Activated naive CD8-positive, alpha-beta T cell treated with anti-CD3 and anti-CD28 coated beads, Interleukin-2, amount 50 U/mL, for 16 hours (primary cell): Measurements from ENCODE around the gene GALNT11.
A peak's percentile ranks its signal among the peaks of the same experiment; 100 is the strongest.
"Not testable (repeated sequence)": the region's sequence is repeated elsewhere in the genome, so short reads cannot be mapped to it uniquely, and the experiment has no call there.

Experiments used
- DNase-seq: peaks from one replicate; pipeline ENCODE4 v3.0.0-alpha.2; 2020; ENCODE audit warnings: low read depth, low spot score

GALNT11 gene

GRCh38 chr7:152025077-152025936, at the start of gene GALNT11:
GALNT11 (plus strand) TSS chr7:152025674; CDS start chr7:152094228, 68,554 bp downstream.
- peak; percentile 67 for DNase-seq

- DNase-seq: no peak
These were observed 46.9 kb upstream of the GALNT11 start for GRCh38 chr7:151978616-151979015.

- DNase-seq: no peak
These were observed 44.3 kb upstream of the GALNT11 start for GRCh38 chr7:151981223-151981622.

- DNase-seq: no peak
These were observed 42.7 kb upstream of the GALNT11 start for GRCh38 chr7:151982806-151983205.

DNA sequence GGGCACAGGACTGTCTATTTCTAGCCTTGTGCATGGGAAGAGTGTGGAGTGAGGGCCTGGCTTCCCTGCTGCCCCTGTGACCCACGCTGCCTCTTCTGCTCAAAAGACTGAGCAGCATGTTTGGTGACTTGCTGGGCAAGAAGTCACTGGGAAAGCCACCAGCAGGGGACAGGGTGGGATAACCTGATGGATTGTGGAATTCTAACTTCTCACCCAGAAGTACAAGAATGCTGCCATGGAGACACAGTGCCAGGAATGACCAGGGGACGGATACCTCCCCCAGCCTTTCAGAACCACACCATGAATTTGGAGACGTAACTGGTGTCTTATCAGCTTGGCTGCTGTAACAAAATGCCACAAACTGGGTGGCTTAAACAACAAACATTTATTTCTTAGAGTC, 40.9 kb upstream of the GALNT11 start:
- DNase-seq: no peak

DNA sequence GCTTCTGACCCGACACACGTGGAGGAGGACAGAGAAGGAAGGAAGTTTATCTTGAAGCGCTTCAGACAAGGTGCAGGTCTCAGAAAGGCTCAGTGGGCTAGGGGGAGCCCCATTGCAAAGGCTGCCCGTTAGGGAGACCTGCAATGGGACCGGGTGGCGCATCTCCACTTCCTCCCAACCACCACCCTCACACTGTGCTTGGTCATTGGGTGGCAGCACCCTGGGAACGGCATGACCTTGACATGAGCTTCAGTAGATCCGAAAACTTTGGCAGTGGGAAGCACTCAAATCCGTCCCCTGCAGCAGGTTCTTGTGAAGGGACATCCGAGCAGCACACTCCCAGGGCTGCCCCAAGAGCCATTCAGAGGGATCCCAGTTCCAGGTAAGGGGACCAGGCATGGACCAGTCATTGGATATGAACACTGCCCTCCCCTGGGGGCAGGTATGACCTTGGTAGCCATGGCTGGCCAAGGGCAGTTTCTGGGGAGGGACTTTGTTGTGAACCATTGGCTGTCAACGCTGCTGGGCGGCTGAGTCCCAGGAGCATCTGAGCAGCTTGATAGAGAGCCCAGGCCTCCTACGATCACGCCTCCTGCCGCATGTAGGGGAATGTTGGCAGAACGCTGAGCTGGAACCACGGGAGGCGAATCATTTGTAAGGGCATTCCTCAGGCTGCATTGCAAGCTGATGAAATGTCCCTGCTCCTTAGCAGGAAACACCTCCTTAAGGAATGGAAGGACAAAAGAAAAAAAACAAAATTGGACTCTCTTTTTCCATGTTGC, 37.5 kb upstream of the GALNT11 start:
- DNase-seq: no peak

DNA sequence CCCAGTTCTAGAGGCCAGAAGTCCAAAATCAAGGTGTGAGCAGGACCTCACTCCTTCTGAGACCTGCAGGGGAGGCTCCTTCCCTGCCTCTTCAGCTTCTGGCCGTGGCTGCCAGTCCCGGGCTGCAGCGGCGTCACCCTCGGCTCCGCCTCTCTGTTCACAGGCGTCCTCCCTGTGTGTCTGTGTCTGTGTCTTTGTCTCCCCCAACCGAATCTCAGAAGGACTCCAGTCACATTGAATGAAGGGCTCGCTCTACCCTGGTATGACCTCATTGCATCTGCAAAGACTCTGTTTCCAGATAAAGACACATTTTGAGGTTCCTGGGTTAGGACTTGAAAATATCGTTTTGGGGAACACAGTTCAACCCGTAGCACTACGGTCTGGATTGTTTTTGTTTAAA, 33.1 kb upstream of the GALNT11 start:
- DNase-seq: no peak

- DNase-seq: no peak
These were observed 31.3 kb upstream of the GALNT11 start for GRCh38 chr7:151993977-151994676.

DNA sequence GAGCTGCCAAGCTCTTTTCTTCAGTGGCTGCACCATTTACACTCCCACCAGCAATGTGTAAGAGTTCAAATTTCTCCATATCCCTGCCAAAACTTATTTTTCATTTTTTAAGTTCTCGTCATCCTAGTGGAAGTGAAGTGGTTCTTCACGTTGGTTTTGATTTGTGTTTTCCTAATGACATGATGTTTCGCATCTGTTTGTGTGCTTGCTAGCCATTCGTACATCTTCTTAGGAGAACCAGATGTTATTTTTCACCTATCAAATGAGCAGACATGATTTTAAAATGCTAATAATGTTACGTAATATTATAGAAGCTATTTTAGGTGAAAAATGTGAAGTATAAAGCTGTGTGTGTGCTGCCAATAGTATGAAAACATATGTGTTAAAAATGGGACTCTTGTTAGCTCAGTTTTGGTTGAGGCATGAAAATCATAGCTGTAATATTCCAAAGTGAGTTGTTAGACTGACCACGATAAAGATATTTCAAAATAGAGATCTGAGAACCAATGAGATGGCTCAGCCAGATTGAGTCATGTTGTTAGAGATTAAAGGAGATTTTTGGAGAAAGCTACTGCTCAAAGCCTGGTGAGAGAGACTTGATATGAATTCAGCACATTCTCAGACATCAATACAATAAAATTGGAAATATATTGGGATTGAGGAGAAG, 25.9 kb upstream of the GALNT11 start:
- no peak for DNase-seq

DNA sequence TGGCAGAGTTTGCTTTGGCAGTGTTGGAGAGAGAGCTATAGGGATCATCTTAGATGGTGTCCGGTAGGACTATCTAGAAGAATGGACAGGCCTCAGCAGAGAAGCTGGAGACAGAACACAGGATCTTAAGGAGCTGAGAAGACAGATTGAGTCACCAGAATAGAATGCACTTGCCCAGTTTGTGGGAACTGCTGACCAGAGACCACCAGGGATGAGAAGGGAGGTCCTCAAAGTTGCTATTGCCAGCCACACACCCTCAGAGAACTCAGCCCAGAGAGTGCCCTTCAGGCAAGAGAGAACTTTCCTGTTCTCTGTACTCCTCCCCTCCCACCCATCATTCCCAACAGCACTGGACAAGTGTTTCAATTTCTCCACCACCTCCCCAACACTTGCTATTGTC, 25.3 kb upstream of the GALNT11 start:
- no peak for DNase-seq

DNA sequence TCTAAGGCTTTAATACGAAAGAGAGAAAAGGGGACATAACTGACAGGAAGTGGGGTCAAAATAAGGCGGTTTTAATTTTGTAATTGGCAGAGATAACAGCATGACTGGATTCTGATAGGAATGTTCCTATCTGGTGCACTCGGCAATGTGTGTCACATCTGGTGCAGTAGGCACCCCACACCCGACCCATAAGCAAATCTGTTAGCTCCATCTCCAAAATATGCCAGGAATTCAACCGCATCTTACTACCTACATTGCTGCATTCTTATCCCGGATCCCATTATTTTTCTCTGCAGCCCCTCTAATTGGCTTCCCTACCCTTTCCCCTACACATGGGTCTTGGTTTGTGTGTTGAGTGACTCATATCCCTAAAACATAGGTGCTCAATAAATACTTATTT, 19.1 kb upstream of the GALNT11 start:
- no peak for DNase-seq

- no peak for DNase-seq
These were observed 13.6 kb upstream of the GALNT11 start for GRCh38 chr7:152011860-152012259.

DNA sequence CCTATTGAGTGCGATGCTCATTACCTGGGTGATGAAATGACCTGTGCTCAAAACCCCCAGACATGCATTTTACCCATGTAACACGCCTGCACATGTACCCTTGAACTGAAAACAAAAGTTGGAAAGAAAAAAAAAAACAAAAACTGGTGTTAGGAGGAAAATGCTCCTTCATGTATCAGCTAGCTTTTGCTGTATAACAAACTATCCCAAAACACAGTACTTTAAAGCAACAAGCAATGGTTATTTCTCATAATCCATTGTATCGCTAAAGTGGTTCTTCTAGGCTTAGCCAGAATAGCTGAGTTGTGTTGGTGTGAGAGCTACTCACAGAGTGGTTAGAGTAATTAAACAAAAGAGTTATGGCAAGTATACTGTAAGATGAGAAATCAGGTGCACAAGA, 12.2 kb upstream of the GALNT11 start:
- DNase-seq: no peak

GRCh38 chr7:152013974-152014373, 11.5 kb upstream of the GALNT11 start:
- no peak for DNase-seq

GRCh38 chr7:152014722-152015121, 10.8 kb upstream of the GALNT11 start:
- no peak for DNase-seq

GRCh38 chr7:152015600-152015999, 9.9 kb upstream of the GALNT11 start:
- DNase-seq: no peak

GRCh38 chr7:152016947-152017346, 8.5 kb upstream of the GALNT11 start:
- DNase-seq: no peak

DNA sequence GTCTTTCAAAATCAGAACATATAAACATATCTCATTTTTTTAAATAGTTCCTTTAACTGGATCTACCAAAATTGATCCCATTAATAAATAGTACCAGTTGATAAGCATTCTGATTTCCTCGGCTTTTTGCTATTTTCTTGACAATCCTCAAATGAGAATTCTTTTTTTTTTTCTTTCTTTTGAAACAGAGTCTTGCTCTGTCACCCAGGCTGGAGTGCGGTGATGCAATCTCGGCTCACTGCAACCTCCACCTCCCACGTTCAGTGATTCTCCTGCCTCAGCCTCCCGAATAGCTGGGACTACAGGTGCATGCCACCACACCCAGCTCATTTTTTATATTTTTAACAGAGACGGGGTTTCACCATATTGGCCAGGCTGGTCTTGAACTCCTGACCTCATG, 7.8 kb upstream of the GALNT11 start:
- not testable (repeated sequence) for DNase-seq

DNA sequence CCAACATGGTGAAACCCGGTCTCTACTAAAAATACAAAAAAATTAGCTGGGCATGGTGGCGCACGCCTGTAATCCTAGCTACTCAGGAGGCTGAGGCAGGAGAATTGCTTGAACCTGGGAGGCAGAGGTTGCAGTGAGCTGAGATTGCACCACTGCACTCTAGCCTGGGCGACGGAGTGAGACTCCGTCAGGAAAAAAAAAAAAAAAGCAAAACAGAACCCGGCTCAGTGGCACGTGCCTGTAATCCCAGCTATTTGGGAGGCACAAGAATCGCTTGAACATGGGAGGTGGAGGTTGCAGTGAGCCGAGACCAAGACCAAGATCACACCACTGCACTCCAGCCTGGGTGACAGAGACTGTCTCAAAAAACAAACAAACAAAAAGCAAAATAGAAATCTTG, 3.7 kb upstream of the GALNT11 start:
- not testable (repeated sequence) for DNase-seq

DNA sequence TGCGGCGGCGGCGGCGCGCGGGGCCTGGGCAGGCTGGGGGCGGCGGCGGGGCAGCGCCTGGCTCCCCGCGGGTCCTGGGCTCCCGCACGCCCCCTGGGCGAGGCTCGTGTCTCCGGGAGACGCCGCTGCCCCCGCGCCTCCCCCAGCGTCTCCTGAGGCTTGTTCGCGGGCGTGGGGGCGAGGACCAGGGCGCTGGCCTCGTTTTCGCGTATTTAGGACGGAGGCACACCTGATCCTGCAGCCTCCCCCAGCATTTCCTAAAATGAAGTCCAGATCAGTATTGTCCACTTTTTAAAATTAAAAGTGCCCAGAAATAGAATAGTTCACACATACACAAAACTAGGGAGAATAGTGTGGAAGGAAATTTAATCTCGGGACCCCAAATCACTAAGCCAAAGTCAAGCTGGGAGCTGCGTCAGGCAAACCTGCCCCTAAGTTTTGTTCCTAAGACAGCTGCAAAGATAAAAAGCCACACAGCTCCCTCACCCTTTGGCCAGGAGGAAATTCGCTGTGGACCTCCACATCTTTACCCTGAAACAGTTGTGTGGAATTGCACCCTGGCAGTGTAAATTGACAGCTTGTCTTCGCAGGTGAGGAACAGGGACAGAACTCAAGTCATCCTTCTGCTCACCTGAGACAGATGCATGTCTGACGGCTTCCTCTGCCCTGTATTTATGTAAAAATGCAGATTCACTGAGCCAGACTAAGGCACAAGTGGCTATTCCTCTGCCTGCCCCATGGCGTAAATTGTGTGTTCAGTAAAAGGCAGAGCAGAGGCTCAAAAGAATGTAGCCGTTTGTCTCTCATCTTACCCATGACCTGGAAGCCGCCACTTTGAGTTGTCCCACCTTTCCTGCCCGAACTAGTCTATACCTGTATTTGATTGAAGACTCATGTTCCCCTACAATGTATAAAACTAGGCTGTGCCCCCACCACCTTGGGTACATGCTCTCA, 740 bp downstream of the GALNT11 start:
- DNase-seq: no peak
